ENCODE results near the gene C7orf33. TPM values are rescaled to one million over a fixed set of nuclear protein-coding genes. Genes with fewer than 3 reads are reported as not detected.
A peak's percentile ranks its signal among the peaks of the same experiment; 100 is the strongest.

Gene C7orf33
- total RNA-seq, 1 donor from 2014 or later, result not detected

DNA sequence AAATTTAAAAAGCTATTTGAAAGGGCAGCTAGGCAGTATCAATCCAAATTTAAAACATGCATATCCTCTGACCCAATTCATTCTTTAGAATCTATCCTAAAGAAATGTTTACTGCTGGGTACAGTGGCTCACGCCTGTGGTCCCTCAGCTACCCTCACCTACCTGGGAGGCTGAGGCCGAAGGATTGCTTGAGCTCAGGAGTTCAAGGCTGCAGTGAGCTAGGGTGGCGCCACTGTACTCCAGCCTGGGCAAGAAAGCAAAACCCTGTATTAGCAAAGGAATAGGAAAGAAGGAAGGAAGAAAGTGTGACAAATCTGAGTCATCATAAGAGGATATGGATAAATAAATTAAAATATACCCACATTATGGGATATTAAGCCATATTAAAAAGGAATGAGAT is 36.3 kb downstream of the C7orf33 start:
- DNase-seq (ENCODE audit: low spot score), result no peak

DNA sequence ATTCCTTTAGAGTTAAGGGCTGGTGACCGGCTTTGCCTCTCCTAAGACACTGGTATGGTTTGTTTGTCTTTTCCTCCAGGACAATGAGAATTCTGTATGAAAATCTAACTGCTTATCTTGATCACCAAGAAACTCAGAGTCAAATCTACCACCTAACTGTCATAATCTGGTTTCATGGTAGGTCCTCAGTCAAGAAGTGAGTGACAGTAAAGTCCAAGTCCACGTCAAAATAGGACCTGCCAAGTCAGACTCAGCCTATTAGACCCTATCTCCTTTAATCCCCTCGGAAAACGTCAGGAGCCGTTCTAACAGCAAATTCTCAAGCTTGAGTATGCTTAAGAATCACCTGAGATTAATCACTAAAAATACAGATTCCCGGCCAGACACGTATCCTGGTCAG is 37.4 kb downstream of the C7orf33 start:
- DNase-seq (ENCODE audit: low spot score), result no peak

DNA sequence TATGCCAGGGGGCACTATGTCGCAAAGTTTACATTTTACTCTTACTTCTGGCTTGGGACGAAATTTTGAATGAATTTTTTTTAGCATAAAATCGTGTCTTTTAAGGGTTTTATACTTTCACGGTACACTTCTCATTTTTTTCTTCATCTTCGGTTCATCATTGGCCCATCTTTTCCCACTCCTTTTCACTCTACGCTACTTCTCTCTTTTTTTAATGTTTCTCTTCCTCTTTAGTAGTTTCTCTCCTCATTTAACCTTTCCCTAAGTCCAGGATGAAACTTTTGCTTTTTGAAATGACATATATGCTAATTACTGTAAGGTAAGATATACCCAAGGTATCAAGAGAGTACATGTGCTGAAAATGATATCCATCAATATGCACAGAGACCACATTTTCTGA is 39.5 kb downstream of the C7orf33 start:
- no peak for DNase-seq (ENCODE audit: low spot score)

GRCh38 chr7:148633761-148634160 is 43.2 kb downstream of the C7orf33 start:
- no peak for DNase-seq (ENCODE audit: low spot score)

DNA sequence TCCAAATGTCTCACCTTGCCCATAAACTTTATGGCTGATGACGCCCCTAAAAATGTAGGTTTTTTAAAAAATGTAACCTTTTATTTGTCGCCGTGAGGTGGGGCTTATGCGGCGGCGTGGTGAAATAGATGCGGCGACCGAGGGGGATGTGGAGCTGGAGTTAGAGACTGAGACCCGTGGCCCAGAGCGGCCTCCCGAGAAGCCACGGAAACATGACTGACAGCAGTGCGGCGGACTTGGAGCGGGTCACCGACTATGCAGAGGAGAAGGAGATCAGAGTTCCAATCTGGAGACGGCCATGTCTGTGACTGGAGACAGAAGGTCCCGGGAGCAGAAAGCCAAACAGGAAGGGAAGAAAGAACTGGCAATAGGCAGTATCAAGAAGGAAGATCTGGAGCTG is 46.5 kb downstream of the C7orf33 start:
- DNase-seq (ENCODE audit: low spot score), result no peak

- DNase-seq (ENCODE audit: low spot score), result no peak
Measured at GRCh38 chr7:148645898-148646297, 55.3 kb downstream of the C7orf33 start.

DNA sequence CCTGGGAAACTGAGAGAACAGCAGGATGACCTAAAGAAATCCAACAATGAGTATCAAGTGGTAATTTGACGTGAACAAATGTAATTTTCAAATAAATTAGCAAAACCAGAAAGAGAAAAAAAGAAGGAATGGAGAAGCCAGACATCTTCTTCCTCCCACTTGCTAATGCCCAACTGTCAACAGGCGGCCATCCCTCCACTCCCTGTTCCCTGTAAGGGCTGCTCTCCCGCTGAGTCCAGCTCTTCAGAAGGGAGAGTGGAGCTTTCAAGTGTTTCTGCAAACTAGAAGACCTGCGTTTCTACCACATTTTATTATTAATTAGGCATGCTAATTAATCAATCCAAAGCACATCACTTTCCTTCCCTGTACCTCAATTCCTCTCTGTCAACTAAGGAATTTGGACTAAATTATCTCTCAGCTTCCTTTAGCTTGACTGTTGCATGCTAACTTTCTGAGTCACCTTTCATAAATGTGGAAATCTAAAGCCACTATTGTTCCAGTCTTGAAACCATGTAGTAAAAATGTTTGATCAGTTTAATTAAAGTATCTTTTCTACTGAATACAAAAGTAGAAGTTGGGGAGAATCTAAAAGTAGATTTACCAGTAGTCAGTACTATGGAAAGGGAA is 59.8 kb downstream of the C7orf33 start:
- no peak for DNase-seq (ENCODE audit: low spot score)

DNA sequence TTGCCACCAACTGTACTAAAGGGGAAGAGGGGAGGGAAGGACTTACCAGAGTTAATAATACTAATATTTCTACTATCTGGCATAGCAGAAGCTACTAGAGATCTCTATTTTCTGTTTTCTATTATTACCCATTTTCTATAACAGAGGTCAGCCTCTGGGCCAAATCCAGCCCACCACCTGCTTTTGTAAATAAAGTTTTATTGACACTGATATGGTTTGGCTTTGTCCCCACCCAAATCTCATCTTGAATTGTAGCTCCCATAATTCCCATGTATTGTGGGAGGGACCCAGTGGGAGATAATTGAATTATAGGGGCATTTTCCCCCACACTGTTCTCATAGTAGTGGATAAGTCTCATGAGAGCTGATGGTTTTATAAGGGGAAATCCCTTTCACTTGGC is 62.2 kb downstream of the C7orf33 start:
- no peak for DNase-seq (ENCODE audit: low spot score)

DNA sequence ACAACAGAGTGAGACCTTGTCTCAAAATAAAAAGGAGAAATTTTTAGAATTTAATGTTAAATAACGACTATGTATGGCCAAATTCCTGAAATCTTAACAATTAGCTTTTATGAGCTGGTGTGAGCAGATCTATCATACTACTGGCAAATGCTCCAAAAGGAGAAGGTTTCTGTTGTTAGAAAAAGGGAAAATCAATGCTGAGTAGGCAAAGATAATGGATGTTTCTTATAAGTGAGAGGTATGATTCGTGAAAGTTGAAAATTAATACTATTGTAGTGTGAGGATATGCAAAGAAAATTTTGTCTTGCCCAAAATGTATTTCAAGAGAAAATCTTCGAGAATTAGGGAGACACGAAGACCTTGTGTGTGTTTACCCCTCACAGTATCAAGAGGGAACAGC is 67.4 kb downstream of the C7orf33 start:
- no peak for DNase-seq (ENCODE audit: low spot score)

DNA sequence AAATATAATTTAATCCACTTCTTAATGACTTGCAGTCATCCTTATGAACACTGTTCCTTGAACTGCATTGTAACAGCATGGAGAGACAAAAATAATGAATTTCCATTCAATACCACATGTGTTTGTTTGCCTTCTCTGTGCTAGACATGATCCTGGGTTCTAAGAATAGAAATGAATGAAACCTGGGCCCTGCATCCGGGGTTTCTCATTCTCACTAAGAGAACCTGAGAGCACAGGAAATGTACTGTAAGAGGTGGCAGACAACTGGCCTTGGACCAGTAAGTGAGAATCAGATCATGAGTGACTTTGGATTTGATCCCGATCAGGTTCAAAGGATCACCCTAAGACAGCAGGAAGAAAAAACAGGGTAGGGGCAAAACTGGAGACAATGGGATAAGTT is 70.9 kb downstream of the C7orf33 start:
- no peak for DNase-seq (ENCODE audit: low spot score)

- no peak for DNase-seq (ENCODE audit: low spot score)
Measured at GRCh38 chr7:148662646-148663045, 72.1 kb downstream of the C7orf33 start.

- peak; percentile 52 for DNase-seq (ENCODE audit: low spot score)
Measured at GRCh38 chr7:148664324-148664723, 73.8 kb downstream of the C7orf33 start.

DNA sequence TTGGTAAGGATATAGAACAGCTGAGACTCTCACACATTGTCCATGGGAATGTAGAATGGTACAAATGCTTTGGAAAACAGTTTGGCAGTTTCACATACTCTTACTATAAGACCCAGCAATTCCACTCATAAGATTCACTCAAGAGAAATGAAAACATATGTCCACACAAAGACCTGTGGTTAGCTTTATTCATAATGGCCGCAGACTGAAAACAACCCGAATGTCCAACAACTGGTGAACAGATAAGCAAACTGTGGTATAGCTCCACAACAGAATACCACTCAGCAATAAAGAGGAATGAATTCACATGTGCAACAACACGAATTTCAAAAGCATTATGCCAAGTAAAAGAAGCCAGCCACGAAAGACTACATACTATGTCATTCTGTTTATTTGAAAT is 74.7 kb downstream of the C7orf33 start:
- no peak for DNase-seq (ENCODE audit: low spot score)

Other genes with a start within 250 kb of the C7orf33 start
- 59.0 TPM for gene CUL1, start 108.1 kb downstream of the C7orf33 start, total RNA-seq (ENCODE audit: insufficient read depth, low replicate concordance)

All from umbilical cord (tissue), 2 donors.